Measurements from ENCODE around the gene SYS1. TPM values are rescaled to one million over a fixed set of nuclear protein-coding genes. Genes with fewer than 3 reads are reported as not detected.

The SYS1 gene
- total RNA-seq, 1 experiment from 2014 or later = 20.5 TPM

- Histone ChIP-seq H3K4me2 (ENCODE audit: low read length) (peak overlapping the region; percentile 78), H2AFZ (ENCODE audit: low read depth, low read length, poor library complexity, severe bottlenecking) (no peak overlapping the region), H3K27me3 (ENCODE audit: insufficient read depth, low read length) (no peaks in the 10 kb centered on the region), H3K9me3 (ENCODE audit: control insufficient read depth in 1 of 2, insufficient read depth in 1 of 2, low read depth in 1 of 2, low read length in 2 of 2) (no peaks in the 10 kb centered on the region), H3K27ac (ENCODE audit: low read depth, low read length) (no peak overlapping the region), H3K36me3 (ENCODE audit: control insufficient read depth in 1 of 2, insufficient read depth in 2 of 2, low read length in 2 of 2) (no peaks in the 10 kb centered on the region), H3K9ac (ENCODE audit: low read length) (peak overlapping the region; percentile 47; the same call in 1 of the 2 replicates), H3K4me1 (ENCODE audit: control insufficient read depth in 1 of 2, insufficient read depth in 2 of 2, low read length in 2 of 2) (peaks cover 61 to 79% of the 10 kb centered on the region in 2 experiments), H3K79me2 (ENCODE audit: insufficient read depth, low read length) (peaks cover 2% of the 10 kb centered on the region), H3K9me2 (ENCODE audit: insufficient read depth) (no peaks in the 10 kb centered on the region), H3K4me3 (replicated peaks in 1 of 2; ENCODE audit: low read depth in 1 of 2, low read length in 2 of 2) (no peak overlapping the region), H4K20me1 (ENCODE audit: insufficient read depth) (no peaks in the 10 kb centered on the region)
- intact Hi-C loops (cut with micrococcal nuclease) = no loop called here
- TF ChIP-seq SRF (IDR thresholded peaks at IDR 0.05; ENCODE audit: low read depth) (no peak), SP1 (IDR thresholded peaks at IDR 0.05; ENCODE audit: low read depth) (0 out of 2 replicates have a peak, but pooled peaks have one; percentile 12), TCF7L2 (IDR thresholded peaks at IDR 0.05; ENCODE audit: borderline replicate concordance, extremely low read depth, insufficient read depth, insufficient read length) (no peak)
- POLR2A ChIA-PET = interaction anchor here (1.2 to 5.2 kb wide), 4 partner anchors 11 to 23 kb away, joined by 3 to 55 read pairs (median 4); partner anchors contain the start of gene SDC4
- ATAC-seq (no peak), DNase-seq (ENCODE audit: low read depth, low spot score) (no peak)
- BruUV-seq (replicated peaks) = no TSS peak
- RAD21 ChIA-PET (ENCODE audit: low non-redundant PET in 1 of 2, low total read pairs in 2 of 2, uncharacterized antibody in 2 of 2, unreplicated experiment in 2 of 2) = interaction anchor here in 1 of 2 experiments (0.7 kb wide), 1 partner anchor 79 kb away, joined by 6 read pairs; no protein-coding TSS in a partner anchor
- CTCF ChIA-PET = interaction anchor here (1.0 to 1.1 kb wide), 2 partner anchors 78 to 79 kb away, joined by 4 read pairs; no protein-coding TSS in a partner anchor
These were observed 4.5 kb upstream of the SYS1 start for GRCh38 chr20:45358282-45359068.

- no peak for DNase-seq (ENCODE audit: low read depth, low spot score)
- H3K27me3 ChIP-seq (ENCODE audit: insufficient read depth, low read length) = no peaks in the 10 kb centered on the region
- no peak overlapping the region for H3K4me3 ChIP-seq (replicated peaks in 1 of 2; ENCODE audit: low read depth in 1 of 2, low read length in 2 of 2)
- intact Hi-C loops (cut with micrococcal nuclease) = no loop called here
- no peaks in the 10 kb centered on the region for H3K36me3 ChIP-seq (ENCODE audit: control insufficient read depth in 1 of 2, insufficient read depth in 2 of 2, low read length in 2 of 2)
- ChIA-PET RAD21 (ENCODE audit: low non-redundant PET in 1 of 2, low total read pairs in 2 of 2, uncharacterized antibody in 2 of 2, unreplicated experiment in 2 of 2) (no interaction called here), CTCF (interaction anchor here (1.1 to 2.6 kb wide), 2 partner anchors 78 to 412 kb away, joined by 4 to 11 read pairs; no protein-coding TSS in a partner anchor), POLR2A (interaction anchor here (1.2 to 5.2 kb wide), 4 partner anchors 12 to 19 kb away, joined by 3 to 55 read pairs (median 6); partner anchors contain the start of gene SDC4)
- ATAC-seq = no peak
- H2AFZ ChIP-seq (ENCODE audit: low read depth, low read length, poor library complexity, severe bottlenecking) = no peak overlapping the region
- no peaks in the 10 kb centered on the region for H3K9me2 ChIP-seq (ENCODE audit: insufficient read depth)
- H3K27ac ChIP-seq (ENCODE audit: low read depth, low read length) = no peak overlapping the region
- TF ChIP-seq EGR1 (IDR thresholded peaks at IDR 0.05; ENCODE audit: low read depth) (no peak), POLR2AphosphoS5 (IDR thresholded peaks at IDR 0.05; ENCODE audit: low read depth, low read length) (no peak), MAX (IDR thresholded peaks at IDR 0.05) (no peak), CEBPB (IDR thresholded peaks at IDR 0.05; ENCODE audit: low read depth) (no peak), SIN3A (IDR thresholded peaks at IDR 0.05; ENCODE audit: low read depth) (no peak), EZH2 (IDR thresholded peaks at IDR 0.05) (no peak), ZNF274 (IDR thresholded peaks at IDR 0.05; ENCODE audit: low read depth, low read length) (no peak), POLR2A (IDR thresholded peaks at IDR 0.05; ENCODE audit: borderline replicate concordance, extremely low read depth, insufficient read depth, insufficient read length) (no peak)
- H4K20me1 ChIP-seq (ENCODE audit: insufficient read depth) = no peaks in the 10 kb centered on the region
- peak overlapping the region; percentile 78 for H3K4me2 ChIP-seq (ENCODE audit: low read length)
- H3K9ac ChIP-seq (ENCODE audit: low read length) = peak overlapping the region; percentile 47
- BruUV-seq (replicated peaks) = no TSS peak
- H3K79me2 ChIP-seq (ENCODE audit: insufficient read depth, low read length) = peaks cover 8% of the 10 kb centered on the region
- peaks cover 64 to 79% of the 10 kb centered on the region in 2 experiments for H3K4me1 ChIP-seq (ENCODE audit: control insufficient read depth in 1 of 2, insufficient read depth in 2 of 2, low read length in 2 of 2)
- H3K9me3 ChIP-seq (ENCODE audit: control insufficient read depth in 1 of 2, insufficient read depth in 1 of 2, low read depth in 1 of 2, low read length in 2 of 2) = no peaks in the 10 kb centered on the region
These were observed 3.9 kb upstream of the SYS1 start for GRCh38 chr20:45359069-45359405.
